WTC11 (cell line): ENCODE results near the gene NTRK2.

Experiments
- ETV6 ChIP-seq: sonication (generic); formaldehyde crosslinking; IDR thresholded peaks from 2 replicates; pipeline ENCODE4 v1.8.1; 2022; ENCODE audit warnings: mild to moderate bottlenecking, missing genetic modification reagents
- JUN ChIP-seq: sonication (generic); formaldehyde crosslinking; IDR thresholded peaks from 2 replicates; pipeline ENCODE4 v1.8.0; 2023; ENCODE audit warnings: mild to moderate bottlenecking, missing genetic modification reagents
- MAX ChIP-seq: sonication (generic); formaldehyde crosslinking; IDR thresholded peaks from 2 replicates; pipeline ENCODE4 v1.8.0; 2022; ENCODE audit warnings: mild to moderate bottlenecking, missing genetic modification reagents
- NFYB ChIP-seq: sonication (generic); formaldehyde crosslinking; conservative IDR thresholded peaks from 2 replicates; pipeline ENCODE4 v1.8.0; 2022; ENCODE audit warnings: low read depth, missing genetic modification reagents
- PRRX2 ChIP-seq: fragments of 250-450 bp; sonication (Bioruptor Pico); IDR thresholded peaks from 2 replicates; pipeline ENCODE4 v1.8.0; 2021; ENCODE audit warnings: mild to moderate bottlenecking
- SP1 ChIP-seq: sonication (generic); formaldehyde crosslinking; conservative IDR thresholded peaks from 2 replicates; pipeline ENCODE4 v1.8.1; 2022; ENCODE audit warnings: missing genetic modification reagents
- TEAD4 ChIP-seq: sonication (generic); formaldehyde crosslinking; IDR thresholded peaks from 2 replicates; pipeline ENCODE4 v1.8.0; 2022; ENCODE audit warnings: mild to moderate bottlenecking, missing genetic modification reagents
- ZBTB21 ChIP-seq: sonication (generic); formaldehyde crosslinking; IDR thresholded peaks from 2 replicates; pipeline ENCODE4 v1.8.1; 2023; ENCODE audit warnings: mild to moderate bottlenecking, missing genetic modification reagents, borderline replicate concordance
- ZNF263 ChIP-seq: sonication (generic); formaldehyde crosslinking; IDR thresholded peaks from 2 replicates; pipeline ENCODE4 v1.8.1; 2022; ENCODE audit warnings: low read depth, mild to moderate bottlenecking, moderate library complexity, missing genetic modification reagents
- TF ChIP-seq, protein P1 (sequence below): fragments of 200-600 bp; IDR thresholded peaks from 2 replicates; pipeline ENCODE4 v1.8.0; 2022; ENCODE audit warnings: antibody characterized with exemption

DNA sequence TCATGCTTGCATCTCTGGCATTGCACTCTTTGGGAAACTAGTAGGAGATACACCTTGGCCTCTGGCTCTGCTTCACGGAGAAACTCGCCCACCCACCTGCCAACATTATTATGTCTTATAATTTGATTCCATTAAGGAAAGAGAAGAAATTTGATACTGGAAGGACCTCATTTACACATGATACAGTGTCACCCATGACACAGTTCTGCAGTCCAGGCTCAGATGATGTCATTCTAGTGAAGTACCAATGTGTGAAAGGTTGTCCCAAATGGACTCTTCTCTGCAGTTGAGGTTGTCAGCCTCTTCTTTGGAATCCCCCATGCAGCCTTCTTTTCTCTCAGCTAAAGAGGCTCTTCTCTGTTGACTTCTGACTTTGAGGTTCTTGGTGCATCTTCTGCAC, 329.1 kb downstream of the NTRK2 start:
- TF ChIP-seq JUN (CRISPR knock-in tag) (no peak), ZBTB21 (CRISPR knock-in tag) (no peak), ETV6 (CRISPR knock-in tag) (no peak), PRRX2 (no peak), NFYB (CRISPR knock-in tag) (no peak), SP1 (CRISPR knock-in tag) (no peak), ZNF263 (CRISPR knock-in tag) (no peak), TEAD4 (CRISPR knock-in tag) (no peak), MAX (CRISPR knock-in tag) (no peak)
- TF ChIP-seq, protein P1, sequence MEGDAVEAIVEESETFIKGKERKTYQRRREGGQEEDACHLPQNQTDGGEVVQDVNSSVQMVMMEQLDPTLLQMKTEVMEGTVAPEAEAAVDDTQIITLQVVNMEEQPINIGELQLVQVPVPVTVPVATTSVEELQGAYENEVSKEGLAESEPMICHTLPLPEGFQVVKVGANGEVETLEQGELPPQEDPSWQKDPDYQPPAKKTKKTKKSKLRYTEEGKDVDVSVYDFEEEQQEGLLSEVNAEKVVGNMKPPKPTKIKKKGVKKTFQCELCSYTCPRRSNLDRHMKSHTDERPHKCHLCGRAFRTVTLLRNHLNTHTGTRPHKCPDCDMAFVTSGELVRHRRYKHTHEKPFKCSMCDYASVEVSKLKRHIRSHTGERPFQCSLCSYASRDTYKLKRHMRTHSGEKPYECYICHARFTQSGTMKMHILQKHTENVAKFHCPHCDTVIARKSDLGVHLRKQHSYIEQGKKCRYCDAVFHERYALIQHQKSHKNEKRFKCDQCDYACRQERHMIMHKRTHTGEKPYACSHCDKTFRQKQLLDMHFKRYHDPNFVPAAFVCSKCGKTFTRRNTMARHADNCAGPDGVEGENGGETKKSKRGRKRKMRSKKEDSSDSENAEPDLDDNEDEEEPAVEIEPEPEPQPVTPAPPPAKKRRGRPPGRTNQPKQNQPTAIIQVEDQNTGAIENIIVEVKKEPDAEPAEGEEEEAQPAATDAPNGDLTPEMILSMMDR, result no peak
